HepG2 (cell line): ENCODE measurements around the gene NAIP. TPM values are rescaled to one million over a fixed set of nuclear protein-coding genes. Genes with fewer than 3 reads are reported as not detected.

Experiments
- ARID2 ChIP-seq: sonication (generic); formaldehyde crosslinking; IDR thresholded peaks from 2 replicates; pipeline ENCODE4 v1.8.1; 2022; ENCODE audit warnings: mild to moderate bottlenecking, missing genetic modification reagents, borderline replicate concordance
- ATF3 ChIP-seq: sonication (generic); formaldehyde crosslinking; IDR thresholded peaks from 2 replicates; pipeline ENCODE4 v1.4.0; 2020; ENCODE audit warnings: missing genetic modification reagents
- CCAR2 ChIP-seq: fragments of 200-400 bp; formaldehyde crosslinking; optimal IDR thresholded peaks from 2 replicates; pipeline ENCODE3; 2018; ENCODE audit warnings: low read depth, mild to moderate bottlenecking, low read length, moderate library complexity
- CERS6 ChIP-seq: sonication (generic); formaldehyde crosslinking; IDR thresholded peaks from 2 replicates; pipeline ENCODE4 v1.5.0; 2020; ENCODE audit warnings: missing genetic modification reagents
- CTCF ChIP-seq: sonication (generic); formaldehyde crosslinking; IDR thresholded peaks from 2 replicates; pipeline ENCODE4 v1.5.0; 2020; ENCODE audit warnings: mild to moderate bottlenecking, missing genetic modification reagents, moderate library complexity
- ETV6 ChIP-seq: sonication (generic); formaldehyde crosslinking; conservative IDR thresholded peaks from 2 replicates; pipeline ENCODE4 v1.4.0; 2020; ENCODE audit warnings: missing genetic modification reagents
- FOXA3 ChIP-seq: IDR thresholded peaks from 2 replicates; pipeline ENCODE4 v1.6.1; 2016; ENCODE audit warnings: missing genetic modification reagents, missing compliant biosample characterization
- JUNB ChIP-seq: sonication (generic); formaldehyde crosslinking; IDR thresholded peaks from 2 replicates; pipeline ENCODE4 v1.8.0; 2022; ENCODE audit warnings: missing genetic modification reagents, mild to moderate bottlenecking, borderline replicate concordance
- LCORL ChIP-seq, 2 experiments: fragments of 450-650 bp in 1 of 2; sonication (generic) in 1 of 2; formaldehyde crosslinking in 1 of 2; IDR thresholded peaks; 2 replicates each; pipeline versions ENCODE4 v1.5.0 to v1.6.1; 2017 to 2020; ENCODE audit warnings: antibody characterized with exemption in 1 of 2, missing genetic modification reagents in 1 of 2
- MAFG ChIP-seq: sonication (generic); formaldehyde crosslinking; IDR thresholded peaks from 2 replicates; pipeline ENCODE4 v1.5.1; 2020; ENCODE audit warnings: mild to moderate bottlenecking, missing genetic modification reagents
- MLX ChIP-seq: IDR thresholded peaks from 2 replicates; pipeline ENCODE4 v1.6.1; 2016
- NCOR1 ChIP-seq: fragments of 200-600 bp; sonication (generic); IDR thresholded peaks from 2 replicates; pipeline ENCODE4 v1.7.0; 2017; ENCODE audit warnings: antibody characterized with exemption, low read length, borderline replicate concordance
- NFE2L2 ChIP-seq: fragments of 150-350 bp; IDR thresholded peaks from 2 replicates; pipeline ENCODE4 v1.6.1; 2014; ENCODE audit warnings: low read length
- SCMH1 ChIP-seq: sonication (generic); formaldehyde crosslinking; IDR thresholded peaks from 2 replicates; pipeline ENCODE4 v1.9.0; 2021; ENCODE audit warnings: missing genetic modification reagents, mild to moderate bottlenecking, borderline replicate concordance
- THAP11 ChIP-seq: IDR thresholded peaks from 2 replicates; pipeline ENCODE4 v1.6.1; 2016; ENCODE audit warnings: missing biosample characterization, missing genetic modification reagents
- TRAFD1 ChIP-seq: sonication (generic); formaldehyde crosslinking; IDR thresholded peaks from 2 replicates; pipeline ENCODE4 v1.5.1; 2020; ENCODE audit warnings: missing genetic modification reagents, mild to moderate bottlenecking, borderline replicate concordance
- YY1 ChIP-seq: IDR thresholded peaks from 2 replicates; pipeline ENCODE4 v1.6.1; 2011; ENCODE audit warnings: low read length, low read depth, moderate library complexity, mild to moderate bottlenecking; ENCODE audit not compliant: insufficient read depth, insufficient replicate concordance
- ZFP41 ChIP-seq: sonication (generic); formaldehyde crosslinking; IDR thresholded peaks from 2 replicates; pipeline ENCODE4 v1.4.0; 2020; ENCODE audit warnings: mild to moderate bottlenecking, missing genetic modification reagents, borderline replicate concordance
- ZFYVE20 ChIP-seq: sonication (generic); formaldehyde crosslinking; IDR thresholded peaks from 2 replicates; pipeline ENCODE4 v1.8.0; 2023; ENCODE audit warnings: low read depth, mild to moderate bottlenecking, moderate library complexity, missing genetic modification reagents, borderline replicate concordance
- ZNF232 ChIP-seq: sonication (generic); formaldehyde crosslinking; IDR thresholded peaks from 2 replicates; pipeline ENCODE4 v1.4.0; 2020; ENCODE audit warnings: missing genetic modification reagents, borderline replicate concordance
- ZNF451 ChIP-seq: sonication (generic); formaldehyde crosslinking; IDR thresholded peaks from 2 replicates; pipeline ENCODE4 v1.5.0; 2020; ENCODE audit warnings: mild to moderate bottlenecking, missing genetic modification reagents
- ZNF530 ChIP-seq: sonication (generic); formaldehyde crosslinking; IDR thresholded peaks from 2 replicates; pipeline ENCODE4 v1.5.0; 2020; ENCODE audit warnings: low read depth, mild to moderate bottlenecking, missing genetic modification reagents
- ZNF570 ChIP-seq: sonication (generic); formaldehyde crosslinking; IDR thresholded peaks from 2 replicates; pipeline ENCODE4 v1.4.0; 2020; ENCODE audit warnings: mild to moderate bottlenecking, missing genetic modification reagents, borderline replicate concordance
- ZNF629 ChIP-seq: sonication (generic); formaldehyde crosslinking; conservative IDR thresholded peaks from 2 replicates; pipeline ENCODE4 v1.5.0; 2020; ENCODE audit warnings: missing genetic modification reagents
- ZNF790 ChIP-seq: sonication (generic); formaldehyde crosslinking; IDR thresholded peaks from 2 replicates; pipeline ENCODE4 v1.8.0; 2022; ENCODE audit warnings: missing genetic modification reagents, mild to moderate bottlenecking, borderline replicate concordance
- ZNF891 ChIP-seq: sonication (generic); formaldehyde crosslinking; IDR thresholded peaks from 2 replicates; pipeline ENCODE4 v1.5.0; 2020; ENCODE audit warnings: mild to moderate bottlenecking, missing genetic modification reagents
- polyA plus RNA-seq, 8 experiments: library from polyadenylated mRNA; depleted of rRNA in 3 of 8; stranded (reverse) in 7 of 8; unstranded in 1 of 8; fragments of >200 nt; fragmentation: Illumina TruSeq in 4 of 8; extraction: Trizol in 4 of 8; gene quantifications; 2 replicates each; pipeline versions ENCODE4 v1.2.1 to v1.2.3, GENCODE V29; 2011 to 2016; ENCODE audit warnings: low read depth in 4 of 8, missing spikeins in 1 of 8, mixed read lengths in 1 of 8; ENCODE audit not compliant: insufficient read depth in 1 of 8
- total RNA-seq, 5 experiments: library from RNA; depleted of rRNA; stranded (reverse); fragments of >200 nt; fragmentation: Illumina TruSeq; extraction: Trizol; gene quantifications; 2 replicates each; pipeline ENCODE4 v1.2.3, GENCODE V29; 2016; ENCODE audit warnings: low read depth in 1 of 5

Gene NAIP
- total and polyA plus RNA-seq, 2 of the 13 experiments (the other 11 are each of a cell fraction or from before 2014, with no cell fraction given) = 4.7 to 6.2 TPM

GRCh38 chr5:71011194-71011792 is 13.8 kb downstream of the NAIP start (continued):
- TF ChIP-seq JUNB (CRISPR knock-in tag) (no peak), ZNF530 (CRISPR knock-in tag) (no peak), NCOR1 (no peak), TRAFD1 (CRISPR knock-in tag) (no peak), ZNF232 (CRISPR knock-in tag) (no peak), ZNF629 (CRISPR knock-in tag) (peak; percentile 89), ETV6 (CRISPR knock-in tag) (no peak), ZFP41 (CRISPR knock-in tag) (no peak), THAP11 (CRISPR knock-in tag) (no peak), CTCF (CRISPR knock-in tag) (no peak), ZNF790 (CRISPR knock-in tag) (no peak), NFE2L2 (no peak), ATF3 (CRISPR knock-in tag) (no peak), MAFG (CRISPR knock-in tag) (no peak), YY1 (no peak), ZNF451 (CRISPR knock-in tag) (no peak), MLX (CRISPR knock-in tag) (no peak), FOXA3 (CRISPR knock-in tag) (peak; percentile 72), SCMH1 (CRISPR knock-in tag) (no peak), ZFYVE20 (CRISPR knock-in tag) (no peak), CCAR2 (no peak), ARID2 (CRISPR knock-in tag) (no peak), ZNF570 (CRISPR knock-in tag) (no peak), CERS6 (CRISPR knock-in tag) (no peak), LCORL (IDR thresholded peaks at IDR 0.05) (no peak), LCORL (CRISPR knock-in tag; IDR thresholded peaks at IDR 0.05) (no peak), ZNF891 (CRISPR knock-in tag) (no peak)
